Lung (tissue), 12 donors: ENCODE measurements around the gene RSPH9. TPM values are rescaled to one million over a fixed set of nuclear protein-coding genes. Genes with fewer than 3 reads are reported as not detected.

ENCODE experiments used
- ATAC-seq: fragments of 200-7000 bp; cut with Tn5 transposase; one replicate; pipeline ENCODE4 v1.9.1; 2020; ENCODE audit warnings: moderate number of reproducible peaks; ENCODE audit not compliant: insufficient read depth, low FRiP score
- DNase-seq, 3 donors: peaks; one replicate each; pipeline ENCODE4 v3.0.0-alpha.2; 2013 to 2017
- H3K27ac ChIP-seq, 2 donors: one replicate each; pipeline ENCODE4 v1.5.1; 2013; ENCODE audit warnings: mild to moderate bottlenecking in 2 of 2, moderate library complexity in 2 of 2, control low read depth in 1 of 2, inconsistent platforms in 1 of 2, low read depth in 1 of 2, low read length in 1 of 2
- H3K27me3 ChIP-seq, 3 donors: one replicate each; pipeline ENCODE4 v1.5.1; 2013; ENCODE audit warnings: low read length in 2 of 3; ENCODE audit not compliant: control insufficient read depth in 3 of 3, insufficient read depth in 3 of 3
- H3K36me3 ChIP-seq, 4 donors: one replicate each; pipeline ENCODE4 v1.5.1; 2013; ENCODE audit warnings: low read length in 4 of 4, mild to moderate bottlenecking in 1 of 4, moderate library complexity in 1 of 4; ENCODE audit not compliant: control insufficient read depth in 4 of 4, insufficient read depth in 4 of 4
- H3K4me1 ChIP-seq, 5 donors: one replicate each; pipeline ENCODE4 v1.5.1; 2013; ENCODE audit warnings: low read length in 5 of 5, mild to moderate bottlenecking in 2 of 5, moderate library complexity in 1 of 5; ENCODE audit not compliant: control insufficient read depth in 5 of 5, insufficient read depth in 5 of 5
- H3K4me3 ChIP-seq: one replicate; pipeline ENCODE4 v1.5.1; 2013; ENCODE audit warnings: mild to moderate bottlenecking, control low read depth, moderate library complexity
- H3K9ac ChIP-seq, 2 donors: one replicate each; pipeline ENCODE4 v1.5.1; 2013; ENCODE audit warnings: low read length in 2 of 2, control low read depth in 1 of 2; ENCODE audit not compliant: insufficient read depth in 1 of 2
- H3K9me3 ChIP-seq, 4 donors: one replicate each; pipeline ENCODE4 v1.5.1; 2013; ENCODE audit warnings: low read length in 3 of 4, mild to moderate bottlenecking in 1 of 4, moderate library complexity in 1 of 4; ENCODE audit not compliant: control insufficient read depth in 4 of 4, insufficient read depth in 3 of 4
- WGBS, 2 donors: extraction: QIAGEN DNeasy Blood & Tissue Kit; methylation state at CpG; one replicate each; pipeline ENCODE4 v1.1.7; 2013; 5-methylcytosine and 5-hydroxymethylcytosine counted together
- polyA plus RNA-seq, 2 donors: library from polyadenylated mRNA; stranded (reverse); fragments of 200-250 nt; gene quantifications; one replicate each; pipeline ENCODE4 v1.2.1, GENCODE V29; 2013
- total RNA-seq, 2 donors: library from RNA; depleted of rRNA in 1 of 2; stranded (reverse); fragments of >200 nt in 1 of 2; gene quantifications; one replicate each; pipeline ENCODE4 v1.2.1, GENCODE V29; 2014 to 2021
- TF ChIP-seq, protein P1 (sequence below): IDR thresholded peaks from 2 replicates; pipeline ENCODE4 v1.5.1; 2012; ENCODE audit warnings: mild to moderate bottlenecking; ENCODE audit errors: control extremely low read depth, extremely low read depth
- donor health status: control.
- donor health status: control.
- donor health status: Bipolar disorder and iron deficiency.
- donor health status: healthy.
- donor health status: DM: yes; HTN: yes; CAD: no.

RSPH9 gene
- total and polyA plus RNA-seq, 4 donors: 1.7 to 6.4 (median 4.6) TPM

DNA sequence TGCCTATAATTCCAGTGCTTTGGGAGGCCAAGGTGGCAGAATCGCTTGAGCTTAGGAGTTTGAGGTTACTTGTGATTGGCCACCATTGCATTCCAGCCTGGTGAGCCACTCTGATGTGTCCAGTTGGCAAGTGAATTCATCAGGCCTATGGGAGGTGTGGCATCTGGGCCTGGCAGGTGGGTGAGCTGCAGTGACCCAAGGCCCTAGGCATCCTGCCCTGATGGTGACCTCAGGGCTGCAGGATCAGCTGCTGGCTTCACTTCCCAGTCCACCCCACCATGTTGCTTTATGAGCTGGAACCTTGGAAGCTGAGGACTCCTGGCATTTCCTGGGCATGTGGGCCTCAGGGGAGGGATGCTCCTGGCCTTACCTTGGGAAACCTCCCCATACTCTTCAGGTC is 20.5 kb downstream of the RSPH9 start:
- H3K4me1 ChIP-seq: peaks cover 2 to 35% (median 17%) of the 10 kb centered on the region in 5 donors
- DNase-seq (no peak), ATAC-seq (no peak)
- H3K36me3 ChIP-seq: peaks cover 0 to 1% (median under 1%) of the 10 kb centered on the region in 4 donors
- 81 to 94% methylated on average over 1 of the region's 1 CpG for whole genome bisulfite sequencing, 2 donors
- H3K9ac ChIP-seq: no peak overlapping the region
- H3K9me3 ChIP-seq: no peaks in the 10 kb centered on the region
- no peak overlapping the region for H3K27ac ChIP-seq
- no peak overlapping the region for H3K4me3 ChIP-seq
- no peaks in the 10 kb centered on the region for H3K27me3 ChIP-seq
- TF ChIP-seq, protein P1, sequence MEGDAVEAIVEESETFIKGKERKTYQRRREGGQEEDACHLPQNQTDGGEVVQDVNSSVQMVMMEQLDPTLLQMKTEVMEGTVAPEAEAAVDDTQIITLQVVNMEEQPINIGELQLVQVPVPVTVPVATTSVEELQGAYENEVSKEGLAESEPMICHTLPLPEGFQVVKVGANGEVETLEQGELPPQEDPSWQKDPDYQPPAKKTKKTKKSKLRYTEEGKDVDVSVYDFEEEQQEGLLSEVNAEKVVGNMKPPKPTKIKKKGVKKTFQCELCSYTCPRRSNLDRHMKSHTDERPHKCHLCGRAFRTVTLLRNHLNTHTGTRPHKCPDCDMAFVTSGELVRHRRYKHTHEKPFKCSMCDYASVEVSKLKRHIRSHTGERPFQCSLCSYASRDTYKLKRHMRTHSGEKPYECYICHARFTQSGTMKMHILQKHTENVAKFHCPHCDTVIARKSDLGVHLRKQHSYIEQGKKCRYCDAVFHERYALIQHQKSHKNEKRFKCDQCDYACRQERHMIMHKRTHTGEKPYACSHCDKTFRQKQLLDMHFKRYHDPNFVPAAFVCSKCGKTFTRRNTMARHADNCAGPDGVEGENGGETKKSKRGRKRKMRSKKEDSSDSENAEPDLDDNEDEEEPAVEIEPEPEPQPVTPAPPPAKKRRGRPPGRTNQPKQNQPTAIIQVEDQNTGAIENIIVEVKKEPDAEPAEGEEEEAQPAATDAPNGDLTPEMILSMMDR: no peak

DNA sequence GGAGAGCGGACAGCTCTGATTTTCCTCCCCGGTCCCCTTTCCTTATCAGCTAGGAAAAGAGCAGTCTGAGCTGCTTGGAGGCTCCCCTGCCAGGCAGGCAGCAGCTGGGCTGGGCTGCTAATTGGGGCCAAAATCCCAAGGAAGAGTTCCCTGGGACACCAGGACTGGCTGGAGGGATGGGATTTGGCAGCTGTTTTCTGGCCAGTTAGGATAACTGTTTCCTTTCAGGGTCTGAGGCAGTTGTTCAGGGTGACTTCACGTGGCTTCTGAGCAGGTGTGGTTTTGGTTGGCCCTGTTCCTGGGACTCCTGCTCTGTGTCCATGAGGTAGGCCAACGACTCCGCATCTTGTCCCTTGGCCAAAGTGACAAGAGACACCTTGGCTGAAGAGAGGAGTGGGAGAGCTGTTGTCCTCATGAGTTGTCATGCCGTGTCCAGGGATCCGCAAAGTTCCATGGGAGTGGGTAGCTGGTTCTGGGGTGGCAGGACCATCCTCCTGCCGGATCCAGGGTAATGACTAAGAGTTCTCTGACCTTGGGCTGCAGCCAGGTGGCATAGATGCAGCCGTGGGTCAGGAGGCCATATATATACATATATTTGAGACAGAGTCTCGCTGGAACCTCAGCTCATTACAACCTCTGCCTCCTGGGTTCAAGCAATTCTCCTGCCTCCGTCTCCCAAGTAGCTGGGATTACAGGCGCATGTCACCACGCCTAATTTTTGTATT is 21.5 kb downstream of the RSPH9 start:
- Histone ChIP-seq H3K4me1 (peaks cover 2 to 43% (median 20%) of the 10 kb centered on the region in 5 donors), H3K36me3 (peaks cover 0 to 11% (median 9%) of the 10 kb centered on the region in 4 donors), H3K27me3 (no peaks in the 10 kb centered on the region), H3K9ac (no peak overlapping the region), H3K4me3 (no peak overlapping the region), H3K9me3 (no peaks in the 10 kb centered on the region), H3K27ac (no peak overlapping the region)
- ATAC-seq (no peak), DNase-seq (no peak)
- 72 to 81% methylated on average over 13 of the region's 13 CpGs for WGBS, 2 donors
- TF ChIP-seq, protein P1: no peak

DNA sequence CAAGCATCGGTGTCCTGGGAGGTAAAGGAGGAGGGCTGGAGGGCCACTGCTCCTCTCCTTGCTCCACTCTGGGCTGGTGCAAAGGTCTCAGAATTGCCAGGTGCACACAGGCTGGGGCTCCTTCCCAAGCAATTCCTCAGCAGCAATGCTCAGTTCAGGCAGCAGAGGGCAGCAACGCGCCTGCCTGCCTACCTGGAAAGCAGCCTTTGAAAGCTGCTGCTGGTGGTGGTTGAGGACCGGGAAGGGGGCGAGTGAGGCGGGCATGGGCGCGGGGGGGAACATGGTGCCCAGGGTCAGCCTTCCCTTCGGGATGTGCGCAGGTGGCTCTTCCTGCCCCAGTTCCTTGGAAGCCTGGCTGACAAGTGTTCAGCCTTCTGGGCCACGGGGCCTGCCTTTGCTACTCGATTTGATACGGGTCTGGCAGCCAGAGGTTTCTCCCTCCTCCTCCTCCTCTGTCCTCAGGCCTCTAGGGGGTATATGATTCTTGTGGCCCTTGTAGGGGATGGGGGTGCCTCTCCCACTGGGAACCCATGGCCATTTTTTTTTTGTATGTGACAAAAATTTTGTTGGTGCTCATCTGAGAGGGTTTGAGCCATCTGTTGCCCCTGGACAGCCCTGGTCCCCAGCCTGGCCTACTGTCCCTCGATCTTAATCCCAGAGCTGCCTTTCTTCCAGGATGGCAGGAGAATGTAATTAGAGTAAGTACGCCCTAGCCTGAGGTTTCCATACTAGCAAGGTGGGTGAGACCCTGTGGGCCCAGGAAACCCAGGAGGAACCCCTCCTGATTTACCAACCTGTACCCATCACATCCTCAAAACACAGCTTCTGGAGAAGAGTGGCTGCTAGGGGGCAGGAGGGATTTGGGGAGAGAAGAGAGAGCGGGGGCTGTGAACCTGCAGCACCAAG is 22.7 kb downstream of the RSPH9 start:
- peak; percentile 87 to 92 (median 89) for DNase-seq
- WGBS, 2 donors: 12 to 17% methylated on average over 14 to 16 of the region's 16 CpGs
- TF ChIP-seq, protein P1: peak; percentile 94
- Histone ChIP-seq H3K27me3 (no peaks in the 10 kb centered on the region), H3K4me1 (peaks cover 2 to 54% (median 28%) of the 10 kb centered on the region in 5 donors), H3K9ac (peak overlapping the region; percentile 26 to 43), H3K27ac (no peak overlapping the region), H3K9me3 (no peaks in the 10 kb centered on the region), H3K4me3 (no peak overlapping the region), H3K36me3 (peaks cover 0 to 18% (median 17%) of the 10 kb centered on the region in 4 donors)
- peak; percentile 68 for ATAC-seq
